Liver (tissue), 9 donors: ENCODE measurements around the gene RIMKLB. TPM values are rescaled to one million over a fixed set of nuclear protein-coding genes. Genes with fewer than 3 reads are reported as not detected.

Experiments used
- DNase-seq: peaks from one replicate; pipeline ENCODE4 v3.0.0-alpha.2; 2017; ENCODE audit warnings: low spot score
- H3K27ac ChIP-seq, 2 donors: one replicate each; pipeline ENCODE4 v1.7.0; 2013; ENCODE audit warnings: inconsistent platforms in 2 of 2, low read length in 2 of 2, control low read depth in 1 of 2, low read depth in 1 of 2, mild to moderate bottlenecking in 1 of 2
- H3K27me3 ChIP-seq, 4 donors: one replicate each; pipeline versions ENCODE4 v1.6.1 to v1.7.0; 2013; ENCODE audit warnings: low read length in 3 of 4, inconsistent platforms in 1 of 4, mild to moderate bottlenecking in 1 of 4, moderate library complexity in 1 of 4; ENCODE audit not compliant: control insufficient read depth in 4 of 4, insufficient read depth in 4 of 4
- H3K36me3 ChIP-seq, 4 donors: one replicate each; pipeline versions ENCODE4 v1.6.1 to v1.7.0; 2013; ENCODE audit warnings: low read length in 3 of 4, mild to moderate bottlenecking in 3 of 4, low read depth in 1 of 4, moderate library complexity in 1 of 4; ENCODE audit not compliant: control insufficient read depth in 4 of 4, insufficient read depth in 3 of 4
- H3K4me1 ChIP-seq, 4 donors: one replicate each; pipeline versions ENCODE4 v1.6.1 to v1.7.0; 2013; ENCODE audit warnings: low read length in 3 of 4, mild to moderate bottlenecking in 3 of 4, moderate library complexity in 1 of 4; ENCODE audit not compliant: control insufficient read depth in 4 of 4, insufficient read depth in 4 of 4
- H3K4me3 ChIP-seq, 3 donors: one replicate each; pipeline versions ENCODE4 v1.6.1 to v1.7.0; 2013; ENCODE audit warnings: low read length in 3 of 3, control low read depth in 1 of 3, low read depth in 1 of 3, mild to moderate bottlenecking in 1 of 3
- H3K9ac ChIP-seq, 2 donors: one replicate each; pipeline ENCODE4 v1.7.0; 2013; ENCODE audit warnings: low read length in 2 of 2, mild to moderate bottlenecking in 2 of 2, moderate library complexity in 2 of 2, control low read depth in 1 of 2, low read depth in 1 of 2
- H3K9me3 ChIP-seq, 4 donors: one replicate each; pipeline versions ENCODE4 v1.6.1 to v1.7.0; 2013; ENCODE audit warnings: low read length in 3 of 4; ENCODE audit not compliant: control insufficient read depth in 4 of 4
- ATF3 ChIP-seq: IDR thresholded peaks from 2 replicates; pipeline ENCODE4 v1.6.1; 2016; ENCODE audit warnings: antibody characterized with exemption
- EGR1 ChIP-seq, 2 donors: IDR thresholded peaks; 2 replicates each; pipeline ENCODE4 v1.6.1; 2016 to 2018; ENCODE audit warnings: antibody characterized with exemption in 2 of 2, low read depth in 2 of 2
- FOXA1 ChIP-seq: IDR thresholded peaks from 2 replicates; pipeline ENCODE4 v1.6.1; 2016; ENCODE audit warnings: antibody characterized with exemption
- FOXA2 ChIP-seq: IDR thresholded peaks from 2 replicates; pipeline ENCODE4 v1.6.1; 2016; ENCODE audit warnings: antibody characterized with exemption
- GABPA ChIP-seq, 2 donors: IDR thresholded peaks in 1 of 2; conservative IDR thresholded peaks in 1 of 2; 2 replicates each; pipeline ENCODE4 v1.6.1; 2016; ENCODE audit warnings: antibody characterized with exemption in 2 of 2, mild to moderate bottlenecking in 1 of 2, moderate library complexity in 1 of 2
- HNF4A ChIP-seq, 2 donors: conservative IDR thresholded peaks; 2 replicates each; pipeline ENCODE4 v1.6.1; 2016; ENCODE audit warnings: antibody characterized with exemption in 2 of 2, mild to moderate bottlenecking in 2 of 2
- HNF4G ChIP-seq: IDR thresholded peaks from 2 replicates; pipeline ENCODE4 v1.6.1; 2016; ENCODE audit warnings: antibody characterized with exemption
- JUND ChIP-seq, 2 donors: IDR thresholded peaks; 2 replicates each; pipeline ENCODE4 v1.6.1; 2016; ENCODE audit warnings: antibody characterized with exemption in 2 of 2
- MAX ChIP-seq: IDR thresholded peaks from 2 replicates; pipeline ENCODE4 v1.6.1; 2016; ENCODE audit warnings: antibody characterized with exemption
- NR2F2 ChIP-seq: IDR thresholded peaks from 2 replicates; pipeline ENCODE4 v1.6.1; 2016; ENCODE audit warnings: antibody characterized with exemption
- RAD21 ChIP-seq, 2 donors: IDR thresholded peaks; 2 replicates each; pipeline ENCODE4 v1.6.1; 2016; ENCODE audit warnings: antibody characterized with exemption in 2 of 2, mild to moderate bottlenecking in 2 of 2
- RXRA ChIP-seq, 2 donors: IDR thresholded peaks; 2 replicates each; pipeline ENCODE4 v1.6.1; 2017 to 2018; ENCODE audit warnings: antibody characterized with exemption in 2 of 2, mild to moderate bottlenecking in 1 of 2
- SP1 ChIP-seq: IDR thresholded peaks from 2 replicates; pipeline ENCODE4 v1.6.1; 2018; ENCODE audit warnings: antibody characterized with exemption, mild to moderate bottlenecking
- TAF1 ChIP-seq: conservative IDR thresholded peaks from 2 replicates; pipeline ENCODE4 v1.6.1; 2016; ENCODE audit warnings: antibody characterized with exemption, mild to moderate bottlenecking
- YY1 ChIP-seq: IDR thresholded peaks from 2 replicates; pipeline ENCODE4 v1.6.1; 2016; ENCODE audit warnings: antibody characterized with exemption, mild to moderate bottlenecking
- WGBS: extraction: QIAGEN DNeasy Blood & Tissue Kit; methylation state at CpG from one replicate; pipeline ENCODE4 v1.1.7; 2013; 5-methylcytosine and 5-hydroxymethylcytosine counted together
- polyA plus RNA-seq, 2 donors: library from polyadenylated mRNA; stranded (reverse) in 1 of 2; unstranded in 1 of 2; fragments of 200-250 nt in 1 of 2; fragments of >200 nt in 1 of 2; fragmentation: Nextera tagmentation in 1 of 2; extraction: Ambion mirVana in 1 of 2; gene quantifications; one replicate each; pipeline versions ENCODE4 v1.2.1 to v1.2.3, GENCODE V29; 2013 to 2015
- total RNA-seq, 2 donors: library from RNA; depleted of rRNA; stranded (reverse); fragments of >200 nt; gene quantifications; one replicate each; pipeline ENCODE4 v1.2.3, GENCODE V29; 2014
- TF ChIP-seq, protein P1 (sequence below): fragments of 150-350 bp; IDR thresholded peaks from 2 replicates; pipeline ENCODE4 v1.5.1; 2017; ENCODE audit warnings: improper control_type of control experiment, low read depth, low read length; ENCODE audit not compliant: missing input control
- TF ChIP-seq, protein P2 (sequence below): IDR thresholded peaks from 2 replicates; pipeline ENCODE4 v1.6.1; 2016; ENCODE audit warnings: antibody characterized with exemption
- TF ChIP-seq, protein P3 (sequence below): IDR thresholded peaks from 2 replicates; pipeline ENCODE4 v1.6.1; 2016; ENCODE audit warnings: antibody characterized with exemption, mild to moderate bottlenecking
- donor health status: healthy.
- donor health status: healthy.
- donor health status: healthy.
- donor health status: healthy.
- donor health status: healthy.

The RIMKLB gene
- total and polyA plus RNA-seq, 4 donors, result 1.6 to 9.5 (median 3.8) TPM

DNA sequence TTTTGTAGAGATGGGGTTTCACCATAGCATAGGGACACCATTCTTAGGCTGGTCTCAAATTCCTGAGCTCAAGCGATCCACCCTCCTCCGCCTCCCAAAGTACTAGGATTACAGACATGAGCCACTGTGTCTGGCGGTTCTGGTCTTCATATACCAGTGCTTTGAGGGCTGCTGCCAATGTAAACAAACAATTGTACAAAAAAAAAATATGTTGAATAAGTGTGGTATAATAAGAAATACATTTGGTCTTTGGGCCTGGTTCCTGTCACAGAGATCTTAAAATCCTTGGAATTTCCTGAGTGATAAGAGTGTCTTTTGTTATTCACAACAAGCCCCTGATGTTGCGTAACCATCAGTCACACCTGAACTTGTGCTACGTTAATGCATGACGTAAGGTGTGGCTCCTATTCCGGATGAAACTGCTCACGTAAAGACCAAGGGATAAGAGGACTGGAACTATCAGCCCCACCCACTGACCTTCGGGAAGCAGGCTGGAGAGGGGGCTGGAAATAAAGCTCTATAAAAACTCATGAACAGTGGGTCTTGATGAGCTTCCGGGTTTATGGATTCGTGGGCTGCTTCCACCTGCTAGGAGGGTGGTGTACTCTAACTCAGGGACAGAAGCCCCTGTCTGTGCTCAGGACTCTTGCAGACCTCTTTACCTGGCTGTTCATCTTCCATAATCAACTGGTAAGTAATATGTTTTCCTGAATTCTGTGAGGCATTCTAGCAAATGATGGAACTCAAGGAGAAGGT, 16.5 kb upstream of the RIMKLB start (continued):
- TF ChIP-seq, protein P1, sequence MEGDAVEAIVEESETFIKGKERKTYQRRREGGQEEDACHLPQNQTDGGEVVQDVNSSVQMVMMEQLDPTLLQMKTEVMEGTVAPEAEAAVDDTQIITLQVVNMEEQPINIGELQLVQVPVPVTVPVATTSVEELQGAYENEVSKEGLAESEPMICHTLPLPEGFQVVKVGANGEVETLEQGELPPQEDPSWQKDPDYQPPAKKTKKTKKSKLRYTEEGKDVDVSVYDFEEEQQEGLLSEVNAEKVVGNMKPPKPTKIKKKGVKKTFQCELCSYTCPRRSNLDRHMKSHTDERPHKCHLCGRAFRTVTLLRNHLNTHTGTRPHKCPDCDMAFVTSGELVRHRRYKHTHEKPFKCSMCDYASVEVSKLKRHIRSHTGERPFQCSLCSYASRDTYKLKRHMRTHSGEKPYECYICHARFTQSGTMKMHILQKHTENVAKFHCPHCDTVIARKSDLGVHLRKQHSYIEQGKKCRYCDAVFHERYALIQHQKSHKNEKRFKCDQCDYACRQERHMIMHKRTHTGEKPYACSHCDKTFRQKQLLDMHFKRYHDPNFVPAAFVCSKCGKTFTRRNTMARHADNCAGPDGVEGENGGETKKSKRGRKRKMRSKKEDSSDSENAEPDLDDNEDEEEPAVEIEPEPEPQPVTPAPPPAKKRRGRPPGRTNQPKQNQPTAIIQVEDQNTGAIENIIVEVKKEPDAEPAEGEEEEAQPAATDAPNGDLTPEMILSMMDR, result no peak
- no peak for TF ChIP-seq HNF4G

DNA sequence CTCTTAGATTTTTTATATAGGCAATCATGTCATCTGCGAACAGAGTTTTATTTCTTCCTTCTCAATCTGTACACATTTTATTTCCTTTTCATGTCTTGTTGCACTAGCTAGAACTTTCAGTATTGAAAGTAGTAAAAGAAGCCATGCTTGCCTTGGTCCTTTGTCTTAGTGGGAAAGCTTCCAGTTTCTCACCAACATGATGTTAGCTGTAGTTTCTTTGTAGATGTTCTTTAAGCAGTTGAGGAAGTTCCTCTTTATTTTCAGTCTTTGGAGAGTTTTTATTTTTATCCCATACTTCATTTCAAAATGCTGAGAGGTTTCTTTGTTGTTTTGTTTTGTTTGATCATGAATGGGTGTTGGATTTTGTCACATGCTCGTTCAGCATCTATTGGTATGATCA, 12.7 kb upstream of the RIMKLB start:
- TF ChIP-seq RXRA (IDR thresholded peaks at IDR 0.05) (no peak), FOXA2 (no peak), HNF4A (conservative IDR thresholded peaks at IDR 0.05) (no peak), ATF3 (no peak), YY1 (no peak), MAX (no peak), FOXA1 (no peak), JUND (IDR thresholded peaks at IDR 0.05) (no peak), GABPA (IDR thresholded peaks at IDR 0.05 in 1 of 2, conservative IDR thresholded peaks at IDR 0.05 in 1 of 2) (no peak), EGR1 (IDR thresholded peaks at IDR 0.05; ENCODE audit: low read depth in 2 of 2) (no peak), TAF1 (no peak), SP1 (no peak), NR2F2 (no peak), HNF4G (no peak), RAD21 (IDR thresholded peaks at IDR 0.05) (no peak)
- TF ChIP-seq, protein P2, sequence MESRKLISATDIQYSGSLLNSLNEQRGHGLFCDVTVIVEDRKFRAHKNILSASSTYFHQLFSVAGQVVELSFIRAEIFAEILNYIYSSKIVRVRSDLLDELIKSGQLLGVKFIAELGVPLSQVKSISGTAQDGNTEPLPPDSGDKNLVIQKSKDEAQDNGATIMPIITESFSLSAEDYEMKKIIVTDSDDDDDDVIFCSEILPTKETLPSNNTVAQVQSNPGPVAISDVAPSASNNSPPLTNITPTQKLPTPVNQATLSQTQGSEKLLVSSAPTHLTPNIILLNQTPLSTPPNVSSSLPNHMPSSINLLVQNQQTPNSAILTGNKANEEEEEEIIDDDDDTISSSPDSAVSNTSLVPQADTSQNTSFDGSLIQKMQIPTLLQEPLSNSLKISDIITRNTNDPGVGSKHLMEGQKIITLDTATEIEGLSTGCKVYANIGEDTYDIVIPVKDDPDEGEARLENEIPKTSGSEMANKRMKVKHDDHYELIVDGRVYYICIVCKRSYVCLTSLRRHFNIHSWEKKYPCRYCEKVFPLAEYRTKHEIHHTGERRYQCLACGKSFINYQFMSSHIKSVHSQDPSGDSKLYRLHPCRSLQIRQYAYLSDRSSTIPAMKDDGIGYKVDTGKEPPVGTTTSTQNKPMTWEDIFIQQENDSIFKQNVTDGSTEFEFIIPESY, result no peak
- TF ChIP-seq, protein P3, sequence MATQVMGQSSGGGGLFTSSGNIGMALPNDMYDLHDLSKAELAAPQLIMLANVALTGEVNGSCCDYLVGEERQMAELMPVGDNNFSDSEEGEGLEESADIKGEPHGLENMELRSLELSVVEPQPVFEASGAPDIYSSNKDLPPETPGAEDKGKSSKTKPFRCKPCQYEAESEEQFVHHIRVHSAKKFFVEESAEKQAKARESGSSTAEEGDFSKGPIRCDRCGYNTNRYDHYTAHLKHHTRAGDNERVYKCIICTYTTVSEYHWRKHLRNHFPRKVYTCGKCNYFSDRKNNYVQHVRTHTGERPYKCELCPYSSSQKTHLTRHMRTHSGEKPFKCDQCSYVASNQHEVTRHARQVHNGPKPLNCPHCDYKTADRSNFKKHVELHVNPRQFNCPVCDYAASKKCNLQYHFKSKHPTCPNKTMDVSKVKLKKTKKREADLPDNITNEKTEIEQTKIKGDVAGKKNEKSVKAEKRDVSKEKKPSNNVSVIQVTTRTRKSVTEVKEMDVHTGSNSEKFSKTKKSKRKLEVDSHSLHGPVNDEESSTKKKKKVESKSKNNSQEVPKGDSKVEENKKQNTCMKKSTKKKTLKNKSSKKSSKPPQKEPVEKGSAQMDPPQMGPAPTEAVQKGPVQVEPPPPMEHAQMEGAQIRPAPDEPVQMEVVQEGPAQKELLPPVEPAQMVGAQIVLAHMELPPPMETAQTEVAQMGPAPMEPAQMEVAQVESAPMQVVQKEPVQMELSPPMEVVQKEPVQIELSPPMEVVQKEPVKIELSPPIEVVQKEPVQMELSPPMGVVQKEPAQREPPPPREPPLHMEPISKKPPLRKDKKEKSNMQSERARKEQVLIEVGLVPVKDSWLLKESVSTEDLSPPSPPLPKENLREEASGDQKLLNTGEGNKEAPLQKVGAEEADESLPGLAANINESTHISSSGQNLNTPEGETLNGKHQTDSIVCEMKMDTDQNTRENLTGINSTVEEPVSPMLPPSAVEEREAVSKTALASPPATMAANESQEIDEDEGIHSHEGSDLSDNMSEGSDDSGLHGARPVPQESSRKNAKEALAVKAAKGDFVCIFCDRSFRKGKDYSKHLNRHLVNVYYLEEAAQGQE, result no peak
- TF ChIP-seq, protein P1, result no peak
- no peaks in the 10 kb centered on the region for H3K9me3 ChIP-seq
- 79% methylated on average over 2 of the region's 2 CpGs for WGBS
- H3K9ac ChIP-seq, result no peak overlapping the region
- H3K27me3 ChIP-seq, result no peaks in the 10 kb centered on the region
- H3K27ac ChIP-seq, result no peak overlapping the region
- DNase-seq, result no peak
- H3K4me1 ChIP-seq, result peaks cover 0 to 3% (median 1%) of the 10 kb centered on the region in 4 donors
- H3K4me3 ChIP-seq, result no peak overlapping the region
- H3K36me3 ChIP-seq, result no peaks in the 10 kb centered on the region
